ENCODE results near the gene ANKS1B. TPM values are rescaled to one million over a fixed set of nuclear protein-coding genes. Genes with fewer than 3 reads are reported as not detected.

The ANKS1B gene
- total and polyA plus RNA-seq, 2 of the 4 experiments (the other 2 are of a cell fraction), result 0.17 to 0.18 TPM

GRCh38 chr12:99766408-99766807 lies 218.3 kb downstream of the ANKS1B start:
- Histone ChIP-seq H4K20me1 (ENCODE audit: insufficient read depth, low read length) (no peaks in the 10 kb centered on the region), H3K27me3 (ENCODE audit: control insufficient read depth, insufficient read depth, low read length) (no peaks in the 10 kb centered on the region), H3K23ac (ENCODE audit: low read depth, low read length) (no peak overlapping the region), H3K4me1 (ENCODE audit: control insufficient read depth, insufficient read depth, low read length) (no peaks in the 10 kb centered on the region), H4K91ac (ENCODE audit: insufficient read depth, low read depth, low read length) (no peak overlapping the region), H2AFZ (replicated peaks; ENCODE audit: low read length, poor library complexity) (no peak overlapping the region), H2AK9ac (replicated peaks; ENCODE audit: low read depth, low read length, poor library complexity) (no peak overlapping the region), H3K9me1 (ENCODE audit: insufficient read depth, low read length) (no peaks in the 10 kb centered on the region), H3K14ac (replicated peaks; ENCODE audit: low read depth, low read length) (no peak overlapping the region), H4K5ac (ENCODE audit: low read depth, low read length) (no peak overlapping the region), H2AK5ac (ENCODE audit: low read depth, low read length) (no peak overlapping the region), H3K27ac (ENCODE audit: insufficient read depth, low read length) (no peak overlapping the region), H3K4me3 (ENCODE audit: insufficient read depth, low read depth, low read length) (no peak overlapping the region), H3K4ac (ENCODE audit: low read depth, low read length) (no peak overlapping the region), H4K8ac (ENCODE audit: low read depth in 2 of 2, low read length in 2 of 2) (no peak overlapping the region), H3K36me3 (ENCODE audit: control insufficient read depth, insufficient read depth, low read length) (no peaks in the 10 kb centered on the region), H3K4me2 (ENCODE audit: low read depth, low read length) (no peak overlapping the region), H2BK20ac (ENCODE audit: low read depth, low read length) (no peak overlapping the region), H3K9me3 (ENCODE audit: control insufficient read depth, insufficient read depth, low read length) (no peaks in the 10 kb centered on the region), H3K9ac (ENCODE audit: low read depth, low read length) (no peak overlapping the region), H2BK15ac (ENCODE audit: low read depth, low read length) (no peak overlapping the region), H3K18ac (ENCODE audit: low read depth, low read length) (no peak overlapping the region), H2BK5ac (ENCODE audit: low read depth, low read length, poor library complexity, severe bottlenecking) (no peak overlapping the region), H2BK120ac (ENCODE audit: low read depth, low read length) (no peak overlapping the region), H3K56ac (ENCODE audit: extremely low read depth, insufficient read depth, low read length) (no peak overlapping the region), H3K79me1 (ENCODE audit: low read depth in 1 of 2, low read length in 2 of 2) (no peaks in the 10 kb centered on the region)
- intact Hi-C loops (cut with micrococcal nuclease), result no loop called here
- CTCF ChIA-PET, result no interaction called here
- POLR2A ChIA-PET (ENCODE audit: unreplicated experiment), result no interaction called here
- in situ Hi-C loops (cut with MboI; ENCODE audit: low sequenced_read_pairs), result loop anchor here (10.0 kb wide), 1 partner anchor 722 kb away; no protein-coding TSS in a partner anchor
- dilution Hi-C loops (cut with HindIII; ENCODE audit: low sequenced_read_pairs, unreplicated experiment), result no loop called here
- BruUV-seq (replicated peaks), result no TSS peak
- no CpG with 5 or more reads among the region's 1 CpG for WGBS, 2 experiments (ENCODE audit: extremely low coverage in 2 of 2, insufficient read length in 1 of 2)
- ATAC-seq (ENCODE audit: low read depth), result no peak
- TF ChIP-seq CHD1 (IDR thresholded peaks at IDR 0.05; ENCODE audit: low read depth, low read length) (no peak), CTCF (conservative IDR thresholded peaks at IDR 0.05; ENCODE audit: low read depth, low read length) (no peak), NFE2L2 (IDR thresholded peaks at IDR 0.05; ENCODE audit: low read depth, low read length) (no peak), SMC3 (IDR thresholded peaks at IDR 0.05; ENCODE audit: low read depth, low read length) (no peak), ELK1 (IDR thresholded peaks at IDR 0.05; ENCODE audit: borderline replicate concordance, low read depth, low read length) (no peak)
- DNase-seq, result no peak

Data from IMR-90 (cell line).